Measurements from ENCODE around the gene ATP4B. TPM values are rescaled to one million over a fixed set of nuclear protein-coding genes. Genes with fewer than 3 reads are reported as not detected.
"Not testable (repeated sequence)": the region's sequence is repeated elsewhere in the genome, so short reads cannot be mapped to it uniquely, and the experiment has no call there.

Gene ATP4B
- total RNA-seq, 1 experiment from 2014 or later: not detected

GRCh38 chr13:113622791-113623490, 35.1 kb downstream of the ATP4B start:
- Histone ChIP-seq H4K20me1 (ENCODE audit: insufficient read depth) (peaks cover 11% of the 10 kb centered on the region; the same call in 1 of the 2 replicates), H2AFZ (ENCODE audit: low read depth, low read length, poor library complexity, severe bottlenecking) (no peak overlapping the region), H3K36me3 (ENCODE audit: control insufficient read depth in 1 of 2, insufficient read depth in 2 of 2, low read length in 2 of 2) (peaks cover 15 to 45% of the 10 kb centered on the region in 2 experiments), H3K9me3 (ENCODE audit: control insufficient read depth in 1 of 2, insufficient read depth in 1 of 2, low read depth in 1 of 2, low read length in 2 of 2) (no peaks in the 10 kb centered on the region), H3K9ac (ENCODE audit: low read length) (no peak overlapping the region), H3K4me3 (replicated peaks in 1 of 2; ENCODE audit: low read depth in 1 of 2, low read length in 2 of 2) (no peak overlapping the region), H3K4me1 (ENCODE audit: control insufficient read depth in 1 of 2, insufficient read depth in 2 of 2, low read length in 2 of 2) (no peaks in the 10 kb centered on the region), H3K27me3 (ENCODE audit: insufficient read depth, low read length) (no peaks in the 10 kb centered on the region), H3K4me2 (ENCODE audit: low read length) (no peak overlapping the region), H3K79me2 (ENCODE audit: insufficient read depth, low read length) (peaks cover 97% of the 10 kb centered on the region), H3K9me2 (ENCODE audit: insufficient read depth) (no peaks in the 10 kb centered on the region), H3K27ac (ENCODE audit: low read depth, low read length) (no peak overlapping the region)
- intact Hi-C loops (cut with micrococcal nuclease): no loop called here
- ChIA-PET CTCF (no interaction called here), RAD21 (ENCODE audit: low non-redundant PET in 1 of 2, low total read pairs in 2 of 2, uncharacterized antibody in 2 of 2, unreplicated experiment in 2 of 2) (no interaction called here), POLR2A (no interaction called here)
- BruUV-seq (replicated peaks): no TSS peak
- TF ChIP-seq REST (IDR thresholded peaks at IDR 0.05; ENCODE audit: low read depth) (no peak), EZH2phosphoT487 (IDR thresholded peaks at IDR 0.05; ENCODE audit: borderline replicate concordance) (no peak), MAX (IDR thresholded peaks at IDR 0.05) (no peak), POLR2A (IDR thresholded peaks at IDR 0.05; ENCODE audit: borderline replicate concordance, extremely low read depth, insufficient read depth, insufficient read length) (no peak), ZFX (IDR thresholded peaks at IDR 0.05) (no peak), RAD21 (IDR thresholded peaks at IDR 0.05; ENCODE audit: low read depth) (no peak), CTCF (IDR thresholded peaks at IDR 0.05 in 2 of 3, conservative IDR thresholded peaks at IDR 0.05 in 1 of 3; ENCODE audit: borderline replicate concordance in 1 of 3, insufficient read depth in 1 of 3, low read depth in 2 of 3, low read length in 2 of 3) (no peak), ZNF274 (IDR thresholded peaks at IDR 0.05; ENCODE audit: low read depth, low read length) (no peak), EZH2 (IDR thresholded peaks at IDR 0.05) (no peak)
- ATAC-seq: no peak
- DNase-seq (ENCODE audit: low read depth, low spot score): no peak

GRCh38 chr13:113621986-113622550, 35.9 kb downstream of the ATP4B start:
- H3K9me3 ChIP-seq (ENCODE audit: control insufficient read depth in 1 of 2, insufficient read depth in 1 of 2, low read depth in 1 of 2, low read length in 2 of 2); POLR2A ChIA-PET; H3K4me2 ChIP-seq (ENCODE audit: low read length); H3K4me3 ChIP-seq (replicated peaks in 1 of 2; ENCODE audit: low read depth in 1 of 2, low read length in 2 of 2); BruUV-seq (replicated peaks); CTCF ChIA-PET; H3K9me2 ChIP-seq (ENCODE audit: insufficient read depth); ATAC-seq; H3K27me3 ChIP-seq (ENCODE audit: insufficient read depth, low read length); H3K9ac ChIP-seq (ENCODE audit: low read length); H3K27ac ChIP-seq (ENCODE audit: low read depth, low read length); DNase-seq (ENCODE audit: low read depth, low spot score); H2AFZ ChIP-seq (ENCODE audit: low read depth, low read length, poor library complexity, severe bottlenecking); H3K4me1 ChIP-seq (ENCODE audit: control insufficient read depth in 1 of 2, insufficient read depth in 2 of 2, low read length in 2 of 2); RAD21 ChIA-PET (ENCODE audit: low non-redundant PET in 1 of 2, low total read pairs in 2 of 2, uncharacterized antibody in 2 of 2, unreplicated experiment in 2 of 2): not testable (repeated sequence)
- Histone ChIP-seq H4K20me1 (ENCODE audit: insufficient read depth) (peaks cover 16% of the 10 kb centered on the region; the same call in 1 of the 2 replicates), H3K36me3 (ENCODE audit: control insufficient read depth in 1 of 2, insufficient read depth in 2 of 2, low read length in 2 of 2) (peaks cover 16 to 43% of the 10 kb centered on the region in 2 experiments), H3K79me2 (ENCODE audit: insufficient read depth, low read length) (peaks cover 97% of the 10 kb centered on the region)
- intact Hi-C loops (cut with micrococcal nuclease): loop anchor here (2.0 kb wide), 1 partner anchor 605 kb away; no protein-coding TSS in a partner anchor
